Lower leg skin (tissue), 3 donors: Measurements from ENCODE around the gene HS6ST2.

Source experiments
- POLR2A ChIP-seq, 2 donors: fragments of 450-650 bp; IDR thresholded peaks; one replicate each; pipeline ENCODE4 v1.6.1; 2016 to 2017; ENCODE audit warnings: antibody characterized with exemption in 2 of 2, mild to moderate bottlenecking in 1 of 2, moderate library complexity in 1 of 2
- TF ChIP-seq, protein P1 (sequence below), 3 donors: fragments of 450-650 bp; IDR thresholded peaks; one replicate each; pipeline ENCODE4 v1.5.1; 2016; ENCODE audit warnings: antibody characterized with exemption in 3 of 3, mild to moderate bottlenecking in 3 of 3, moderate library complexity in 2 of 3

DNA sequence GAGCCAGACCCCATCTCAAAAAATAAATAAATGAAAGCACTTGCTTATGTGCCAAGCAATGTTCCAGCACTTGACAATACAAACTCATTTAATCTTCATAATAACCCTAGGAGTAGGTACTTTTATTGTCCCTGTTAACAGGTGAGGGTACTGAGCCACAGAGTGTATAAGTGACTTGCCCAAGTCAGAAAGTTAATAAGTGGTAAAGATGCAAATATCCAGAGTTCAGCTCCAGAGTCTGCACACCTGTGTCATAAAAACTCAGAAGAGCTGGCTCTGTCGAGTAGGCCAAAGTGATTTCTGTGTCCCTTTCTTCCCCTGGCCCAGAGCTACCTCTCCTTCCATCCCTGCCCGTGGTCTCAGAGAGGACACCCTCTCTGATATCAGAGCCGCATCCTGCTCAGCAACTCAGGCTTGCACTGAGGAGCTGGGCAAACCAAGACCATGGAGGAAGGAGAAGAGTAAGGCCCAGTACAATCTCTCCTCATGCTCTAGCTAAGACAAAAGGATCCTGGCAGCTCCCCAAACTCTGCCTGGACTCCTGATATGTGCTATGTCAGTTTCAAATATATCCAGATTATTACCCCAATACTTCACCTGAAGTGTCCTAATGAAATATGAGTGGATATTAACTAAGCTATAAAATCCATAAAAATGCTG, 136.3 kb downstream of the HS6ST2 start:
- TF ChIP-seq, protein P1, sequence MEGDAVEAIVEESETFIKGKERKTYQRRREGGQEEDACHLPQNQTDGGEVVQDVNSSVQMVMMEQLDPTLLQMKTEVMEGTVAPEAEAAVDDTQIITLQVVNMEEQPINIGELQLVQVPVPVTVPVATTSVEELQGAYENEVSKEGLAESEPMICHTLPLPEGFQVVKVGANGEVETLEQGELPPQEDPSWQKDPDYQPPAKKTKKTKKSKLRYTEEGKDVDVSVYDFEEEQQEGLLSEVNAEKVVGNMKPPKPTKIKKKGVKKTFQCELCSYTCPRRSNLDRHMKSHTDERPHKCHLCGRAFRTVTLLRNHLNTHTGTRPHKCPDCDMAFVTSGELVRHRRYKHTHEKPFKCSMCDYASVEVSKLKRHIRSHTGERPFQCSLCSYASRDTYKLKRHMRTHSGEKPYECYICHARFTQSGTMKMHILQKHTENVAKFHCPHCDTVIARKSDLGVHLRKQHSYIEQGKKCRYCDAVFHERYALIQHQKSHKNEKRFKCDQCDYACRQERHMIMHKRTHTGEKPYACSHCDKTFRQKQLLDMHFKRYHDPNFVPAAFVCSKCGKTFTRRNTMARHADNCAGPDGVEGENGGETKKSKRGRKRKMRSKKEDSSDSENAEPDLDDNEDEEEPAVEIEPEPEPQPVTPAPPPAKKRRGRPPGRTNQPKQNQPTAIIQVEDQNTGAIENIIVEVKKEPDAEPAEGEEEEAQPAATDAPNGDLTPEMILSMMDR (IDR thresholded peaks at IDR 0.05), result no peak
- no peak for TF ChIP-seq POLR2A (IDR thresholded peaks at IDR 0.05)
